HepG2 (cell line): Measurements from ENCODE around the gene SCFD2.

Experiments
- ELF1 ChIP-seq: sonication (generic); formaldehyde crosslinking; IDR thresholded peaks from 2 replicates; pipeline ENCODE4 v1.4.0; 2020; ENCODE audit warnings: missing genetic modification reagents
- MAFG ChIP-seq: sonication (generic); formaldehyde crosslinking; IDR thresholded peaks from 2 replicates; pipeline ENCODE4 v1.5.1; 2020; ENCODE audit warnings: mild to moderate bottlenecking, missing genetic modification reagents
- RAD21 ChIP-seq: fragments of 450-650 bp; formaldehyde crosslinking; IDR thresholded peaks from 2 replicates; pipeline ENCODE4 v1.5.0; 2020; ENCODE audit warnings: mild to moderate bottlenecking
- TCF7L2 ChIP-seq: IDR thresholded peaks from 2 replicates; pipeline ENCODE4 v1.6.1; 2011; ENCODE audit warnings: mild to moderate bottlenecking, low read depth, low read length, moderate library complexity
- ZNF792 ChIP-seq: IDR thresholded peaks from 2 replicates; pipeline ENCODE4 v1.6.1; 2016

DNA sequence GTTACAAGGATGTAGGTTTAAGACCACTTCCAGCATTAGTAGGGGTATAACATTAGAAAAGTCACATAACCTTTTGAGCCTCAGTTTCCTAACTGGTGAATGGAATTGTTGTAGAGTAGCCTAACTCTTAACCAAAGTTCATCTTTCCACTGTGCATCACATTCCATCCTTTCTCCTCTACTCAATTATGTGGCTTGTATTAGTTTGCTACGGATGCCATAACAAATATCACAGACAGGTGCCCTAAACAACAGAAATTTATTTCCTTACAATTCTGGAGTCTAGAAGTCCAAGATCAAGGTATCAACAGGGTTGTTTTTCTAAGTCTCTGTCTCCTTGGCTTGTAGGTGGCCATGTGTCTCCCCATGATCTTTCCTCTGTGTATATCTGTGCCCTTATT is 271.8 kb downstream of the SCFD2 start:
- no peak for TF ChIP-seq MAFG (CRISPR knock-in tag)
- no peak for TF ChIP-seq ZNF792 (CRISPR knock-in tag)
- no peak for TF ChIP-seq TCF7L2
- no peak for TF ChIP-seq RAD21 (CRISPR knock-in tag)
- TF ChIP-seq ELF1 (CRISPR knock-in tag) = no peak
